Panc1 (cell line): ENCODE data around the gene EOGT. TPM values are rescaled to one million over a fixed set of nuclear protein-coding genes. Genes with fewer than 3 reads are reported as not detected.

ENCODE experiments used
- ATAC-seq: fragments of 200-7000 bp; cut with Tn5 transposase; 2 replicates; pipeline ENCODE4 v1.9.1; 2020; ENCODE audit warnings: mild to moderate bottlenecking, moderate library complexity
- BruUV-seq: library from RNA; stranded (reverse); fragments of 400-500 nt; replicated peaks from 2 replicates; lab custom pipeline; 2021; lab: Mats Ljungman, UMichigan
- CTCF ChIA-PET: fragments of 300-600 bp; sonication (Branson Sonifier 250); formaldehyde crosslinking; loops from one replicate; lab custom pipeline; 2022; ENCODE audit warnings: antibody characterized with exemption; lab: Charles Lee
- POLR2A ChIA-PET: fragments of 300-600 bp; sonication (Branson Sonifier 250); formaldehyde crosslinking; loops from one replicate; lab custom pipeline; 2022; ENCODE audit warnings: antibody characterized with exemption; lab: Charles Lee
- DNase-seq: peaks from one replicate; pipeline ENCODE4 v3.0.0-alpha.2; 2010; ENCODE audit warnings: low read depth, low spot score
- H3K27ac ChIP-seq: 2 replicates; pipeline ENCODE4 v1.5.1; 2011; ENCODE audit warnings: mild to moderate bottlenecking, low read length, inconsistent platforms
- H3K27me3 ChIP-seq: fragments of 200-500 bp; sonication (Bioruptor generic); 2 replicates; pipeline ENCODE4 v1.6.0; 2014; ENCODE audit warnings: low read length, inconsistent platforms; ENCODE audit not compliant: control insufficient read depth, insufficient read depth
- H3K36me3 ChIP-seq: fragments of 200-500 bp; sonication (Bioruptor generic); 2 replicates; pipeline ENCODE4 v1.5.1; 2014; ENCODE audit warnings: inconsistent platforms, mild to moderate bottlenecking, low read length, moderate library complexity; ENCODE audit not compliant: control insufficient read depth, insufficient read depth
- H3K4me1 ChIP-seq: 2 replicates; pipeline ENCODE4 v1.5.1; 2011; ENCODE audit warnings: inconsistent platforms, mild to moderate bottlenecking, low read length, moderate library complexity; ENCODE audit not compliant: control insufficient read depth, insufficient read depth
- H3K4me3 ChIP-seq, 2 experiments: 2 replicates each; pipeline ENCODE4 v1.5.1; 2011 to 2012; ENCODE audit warnings: low read depth in 2 of 2, low read length in 2 of 2, mild to moderate bottlenecking in 2 of 2, inconsistent platforms in 1 of 2, moderate library complexity in 1 of 2
- H3K9me3 ChIP-seq: fragments of 200-500 bp; sonication (Bioruptor generic); 2 replicates; pipeline ENCODE4 v1.5.1; 2014; ENCODE audit warnings: low read depth, mild to moderate bottlenecking, inconsistent platforms, low read length, moderate library complexity; ENCODE audit not compliant: control insufficient read depth, insufficient read depth
- CTCF ChIP-seq: fragments of 450-650 bp; IDR thresholded peaks from 2 replicates; pipeline ENCODE4 v1.5.1; 2017; ENCODE audit warnings: mild to moderate bottlenecking
- POLR2AphosphoS5 ChIP-seq: IDR thresholded peaks from 2 replicates; pipeline ENCODE4 v1.6.1; 2012; ENCODE audit warnings: mild to moderate bottlenecking, low read depth, low read length, moderate library complexity
- REST ChIP-seq, 2 experiments: IDR thresholded peaks; 2 replicates each; pipeline ENCODE4 v1.6.1; 2011 to 2012; ENCODE audit warnings: low read depth in 2 of 2, control low read depth in 1 of 2, low read length in 1 of 2, mild to moderate bottlenecking in 1 of 2, moderate library complexity in 1 of 2; ENCODE audit not compliant: insufficient read depth in 1 of 2
- SIN3A ChIP-seq: IDR thresholded peaks from 2 replicates; pipeline ENCODE4 v1.6.1; 2012; ENCODE audit warnings: low read depth, mild to moderate bottlenecking, low read length, moderate library complexity, borderline replicate concordance; ENCODE audit not compliant: insufficient read depth
- TCF7L2 ChIP-seq: IDR thresholded peaks from 2 replicates; pipeline ENCODE4 v1.6.1; 2011; ENCODE audit warnings: mild to moderate bottlenecking, low read depth, low read length, inconsistent platforms
- in situ Hi-C: cut with HindIII; loops from 2 replicates; pipeline ENCODE4 v1.10.0; 2016; ENCODE audit warnings: low sequenced_read_pairs, low pct_unique_long_range_greater_than_20kb
- intact Hi-C: fragments of 100-400 bp; cut with micrococcal nuclease; formaldehyde crosslinking; loops from one replicate; pipeline ENCODE4 v1.10.0; 2022; ENCODE audit not compliant: unreplicated experiment
- total RNA-seq: library from RNA; stranded (reverse); gene quantifications from one replicate; pipeline ENCODE4 v1.2.1, GENCODE V29; 2021; ENCODE audit not compliant: unreplicated experiment

Gene EOGT
- total RNA-seq, 1 experiment from 2014 or later: 29.1 TPM

- in situ Hi-C loops: no loop called here
- ChIA-PET POLR2A (no interaction called here), CTCF (no interaction called here)
- H3K4me3 ChIP-seq: no peak overlapping the region
- H3K27me3 ChIP-seq: no peaks in the 10 kb centered on the region
- no peaks in the 10 kb centered on the region for H3K9me3 ChIP-seq
- peaks cover 6% of the 10 kb centered on the region for H3K36me3 ChIP-seq
- intact Hi-C loops: no loop called here
- DNase-seq (no peak), ATAC-seq (no peak)
- H3K27ac ChIP-seq: no peak overlapping the region
- TF ChIP-seq SIN3A (no peak), POLR2AphosphoS5 (no peak), CTCF (no peak)
- BruUV-seq: no TSS peak
- H3K4me1 ChIP-seq: no peaks in the 10 kb centered on the region
Observed at GRCh38 chr3:68977486-68978167, 35.9 kb downstream of the EOGT start.

- Histone ChIP-seq H3K27ac (no peak overlapping the region), H3K36me3 (peaks cover 6% of the 10 kb centered on the region; the same call in 1 of the 2 replicates), H3K4me3 (no peak overlapping the region), H3K9me3 (no peaks in the 10 kb centered on the region), H3K27me3 (no peaks in the 10 kb centered on the region; the same call in 1 of the 2 replicates), H3K4me1 (no peaks in the 10 kb centered on the region)
- in situ Hi-C loops (no loop called here), intact Hi-C loops (loop anchor here (5.0 kb wide), 1 partner anchor 82 kb away; no protein-coding TSS in a partner anchor)
- POLR2A ChIA-PET: no interaction called here
- TF ChIP-seq SIN3A (no peak), REST (IDR thresholded peaks at IDR 0.05; ENCODE audit: insufficient read depth in 1 of 2, low read depth in 2 of 2, low read length in 1 of 2) (no peak), CTCF (no peak), TCF7L2 (no peak), POLR2AphosphoS5 (no peak)
- DNase-seq (no peak), ATAC-seq (no peak)
- CTCF ChIA-PET: no interaction called here
- no TSS peak for BruUV-seq
Observed at GRCh38 chr3:68974711-68975110, 38.8 kb downstream of the EOGT start.
